HG03442 (cell line): ENCODE measurements around the gene SHROOM2.

ENCODE experiments used
- ATAC-seq: cut with Tn5 transposase; IDR thresholded peaks from one replicate; pipeline ENCODE4 v1.9.1; 2021; ENCODE audit warnings: mild to moderate bottlenecking, moderate library complexity; ENCODE audit not compliant: unreplicated experiment

SHROOM2 gene

DNA sequence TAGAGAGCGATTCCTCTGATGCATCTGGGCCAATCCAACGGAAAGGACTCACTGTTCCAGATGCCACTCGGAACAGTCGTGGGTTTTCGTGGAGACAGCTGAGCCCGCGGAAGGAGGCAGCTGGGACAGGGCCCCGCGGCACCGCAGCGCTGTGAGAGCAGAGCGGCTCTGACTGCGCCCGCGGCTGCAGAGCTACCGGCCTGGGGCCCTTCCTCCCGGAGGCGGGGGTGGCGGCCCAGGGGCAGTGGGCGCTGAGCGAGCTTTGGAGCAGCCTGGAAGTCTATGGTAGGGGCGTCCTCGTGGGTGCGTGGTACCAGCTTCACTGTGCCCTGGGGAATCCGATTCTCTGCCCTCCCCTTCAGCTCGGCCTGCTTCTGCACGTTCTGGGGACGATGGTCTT lies 205.8 kb downstream of the SHROOM2 start:
- ATAC-seq: no peak

DNA sequence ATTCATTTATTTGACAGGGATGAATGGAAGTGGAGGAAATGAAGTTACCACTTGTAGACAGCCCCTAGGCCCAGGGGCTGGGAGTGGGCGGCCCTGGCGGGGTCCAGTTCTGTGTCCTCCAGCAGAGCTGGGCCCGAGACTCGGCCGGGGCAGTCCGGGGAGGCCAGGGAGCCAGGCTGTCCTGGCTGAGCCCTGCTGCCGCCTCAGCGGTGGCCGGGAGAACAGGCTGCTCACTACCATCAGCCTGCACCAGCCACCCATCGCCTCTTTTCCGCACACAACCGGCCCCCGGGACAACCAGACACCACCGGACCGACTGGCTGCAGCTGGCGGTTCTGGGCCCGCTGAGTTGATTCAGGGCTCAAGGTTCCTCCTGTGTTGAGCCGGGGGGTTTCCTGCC lies 206.5 kb downstream of the SHROOM2 start:
- ATAC-seq: no peak

DNA sequence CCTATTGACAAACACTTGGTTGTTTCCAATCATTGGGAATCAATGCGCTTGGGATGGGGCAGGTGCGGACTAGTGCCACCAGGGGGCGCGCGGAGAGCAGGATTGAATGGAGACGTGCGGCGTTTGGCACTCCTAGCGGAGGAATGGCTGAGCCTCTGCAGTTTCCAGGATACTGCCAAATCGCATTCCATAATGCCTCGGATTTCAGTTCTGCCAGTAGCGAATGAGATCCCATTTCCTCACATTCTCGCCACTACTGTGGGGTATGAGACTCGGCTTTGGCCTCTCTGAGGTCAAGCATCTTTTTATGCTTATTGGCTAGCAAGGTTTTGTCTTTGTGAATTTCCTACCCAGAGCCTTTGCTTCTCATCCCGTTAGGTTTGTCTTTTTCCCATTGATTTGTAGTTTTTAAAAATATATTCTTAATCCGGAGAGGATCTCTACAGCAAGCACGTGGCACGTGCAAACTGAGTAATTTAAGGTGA lies 209.7 kb downstream of the SHROOM2 start:
- ATAC-seq: no peak

DNA sequence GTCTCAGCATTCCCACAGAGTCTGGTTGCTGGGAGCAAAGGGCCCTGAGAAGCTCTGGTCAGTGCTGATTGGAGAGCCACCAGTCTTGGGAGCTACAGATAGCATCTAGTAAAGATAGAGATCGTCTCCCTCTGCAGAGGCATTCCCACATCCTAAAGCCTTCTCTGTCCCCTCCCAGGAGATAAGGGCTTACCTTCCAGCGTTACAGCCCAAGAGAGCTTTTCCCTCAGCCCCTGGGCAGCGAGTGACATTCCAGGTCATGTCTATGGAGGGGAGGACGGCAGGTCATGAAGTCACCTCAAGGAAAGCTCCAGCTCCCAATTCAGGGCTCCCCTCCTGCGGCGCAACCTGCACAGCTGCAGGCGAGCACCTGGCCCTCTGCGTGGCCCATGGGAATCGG lies 210.8 kb downstream of the SHROOM2 start:
- ATAC-seq: no peak

DNA sequence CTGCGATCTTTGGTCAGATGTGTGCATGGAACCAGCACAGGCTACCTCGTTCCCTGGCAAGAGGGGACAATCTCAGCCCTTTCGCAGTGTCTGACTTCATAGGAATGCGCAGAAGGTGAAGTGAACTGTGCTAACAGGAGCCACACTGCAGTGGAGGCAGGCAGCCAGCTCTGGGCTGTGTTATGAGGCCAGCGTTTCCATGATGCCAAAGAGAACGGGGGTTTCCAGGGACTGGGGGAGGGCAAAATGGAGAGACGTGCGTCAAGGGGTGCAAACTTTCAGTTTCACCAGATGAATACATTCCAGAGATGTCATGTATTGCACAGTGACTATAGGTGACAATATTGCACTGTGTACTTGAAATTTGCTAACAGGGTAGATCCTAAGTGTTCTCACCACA lies 211.3 kb downstream of the SHROOM2 start:
- ATAC-seq: peak; percentile 73
